PC-9 (cell line): ENCODE measurements around the gene DPEP1. TPM values are rescaled to one million over a fixed set of nuclear protein-coding genes. Genes with fewer than 3 reads are reported as not detected.
"Not testable (repeated sequence)": the region's sequence is repeated elsewhere in the genome, so short reads cannot be mapped to it uniquely, and the experiment has no call there.

Experiments used
- BruUV-seq: library from RNA; stranded (reverse); fragments of 400-500 nt; replicated peaks from 2 replicates; lab custom pipeline; 2021; lab: Mats Ljungman, UMichigan
- CTCF ChIA-PET: fragments of 300-600 bp; sonication (Branson Sonifier 250); formaldehyde crosslinking; loops from one replicate; lab custom pipeline; 2022; ENCODE audit warnings: antibody characterized with exemption; lab: Charles Lee
- POLR2A ChIA-PET: fragments of 300-600 bp; sonication (Branson Sonifier 250); formaldehyde crosslinking; loops from one replicate; lab custom pipeline; 2022; ENCODE audit warnings: antibody characterized with exemption; ENCODE audit not compliant: unreplicated experiment; lab: Charles Lee
- DNase-seq, 2 experiments: peaks; one replicate each; pipeline versions ENCODE4 v3.0.0 to v3.0.0-alpha.2; 2015 to 2022; ENCODE audit warnings: mixed read lengths in 1 of 2
- H2AFZ ChIP-seq: fragments of 200-600 bp; sonication (generic); 2 replicates; pipeline ENCODE4 v1.8.1; 2017; ENCODE audit warnings: antibody characterized with exemption
- H3F3A ChIP-seq: fragments of 200-600 bp; sonication (generic); 2 replicates; pipeline ENCODE4 v1.8.1; 2017; ENCODE audit warnings: antibody characterized with exemption, mild to moderate bottlenecking, low read depth; ENCODE audit not compliant: insufficient read depth
- H3K27ac ChIP-seq: fragments of 200-600 bp; sonication (generic); 2 replicates; pipeline ENCODE4 v1.6.1; 2016; ENCODE audit warnings: mixed run types
- H3K27me3 ChIP-seq: fragments of 200-600 bp; sonication (generic); 2 replicates; pipeline ENCODE4 v1.6.1; 2016; ENCODE audit warnings: low read depth, mixed run types; ENCODE audit not compliant: insufficient read depth
- H3K36me3 ChIP-seq: fragments of 200-600 bp; sonication (generic); 2 replicates; pipeline ENCODE4 v1.6.1; 2016; ENCODE audit warnings: low read depth, mixed run types
- H3K4me1 ChIP-seq: fragments of 200-600 bp; sonication (generic); replicated peaks from 2 replicates; pipeline ENCODE4 v1.6.1; 2016; ENCODE audit warnings: mixed run types; ENCODE audit not compliant: insufficient read depth
- H3K4me2 ChIP-seq: fragments of 200-600 bp; sonication (generic); 2 replicates; pipeline ENCODE4 v1.6.1; 2017; ENCODE audit warnings: mixed run types
- H3K4me3 ChIP-seq: fragments of 200-600 bp; sonication (generic); 2 replicates; pipeline ENCODE4 v1.6.1; 2016; ENCODE audit warnings: mixed run types
- H3K79me2 ChIP-seq: fragments of 200-600 bp; sonication (generic); 2 replicates; pipeline ENCODE4 v1.6.1; 2017; ENCODE audit warnings: low read depth, mixed run types
- H3K9me2 ChIP-seq: fragments of 200-600 bp; sonication (generic); 2 replicates; pipeline ENCODE4 v1.8.1; 2017; ENCODE audit warnings: mild to moderate bottlenecking; ENCODE audit not compliant: insufficient read depth
- H3K9me3 ChIP-seq: fragments of 200-600 bp; sonication (generic); 2 replicates; pipeline ENCODE4 v1.8.1; 2016; ENCODE audit warnings: low read depth; ENCODE audit not compliant: insufficient read depth
- H4K20me1 ChIP-seq: fragments of 200-600 bp; sonication (generic); 2 replicates; pipeline ENCODE4 v1.8.1; 2017; ENCODE audit not compliant: insufficient read depth
- EZH2 ChIP-seq: fragments of 200-600 bp; sonication (generic); IDR thresholded peaks from 2 replicates; pipeline ENCODE4 v1.8.0; 2017; ENCODE audit warnings: antibody characterized with exemption, low read depth
- intact Hi-C: fragments of 100-400 bp; cut with micrococcal nuclease; formaldehyde crosslinking; loops from one replicate; pipeline ENCODE4 v1.10.0; 2022; ENCODE audit not compliant: unreplicated experiment
- total RNA-seq: library from RNA; stranded (reverse); gene quantifications from 2 replicates; pipeline ENCODE4 v1.2.3, GENCODE V29; 2021
- TF ChIP-seq, protein P1 (sequence below): fragments of 200-600 bp; sonication (generic); conservative IDR thresholded peaks from 2 replicates; pipeline ENCODE4 v1.6.1; 2017; ENCODE audit warnings: mixed run types, antibody characterized with exemption, mild to moderate bottlenecking, moderate library complexity

The DPEP1 gene
- total RNA-seq, 1 experiment from 2014 or later = not detected

DNA sequence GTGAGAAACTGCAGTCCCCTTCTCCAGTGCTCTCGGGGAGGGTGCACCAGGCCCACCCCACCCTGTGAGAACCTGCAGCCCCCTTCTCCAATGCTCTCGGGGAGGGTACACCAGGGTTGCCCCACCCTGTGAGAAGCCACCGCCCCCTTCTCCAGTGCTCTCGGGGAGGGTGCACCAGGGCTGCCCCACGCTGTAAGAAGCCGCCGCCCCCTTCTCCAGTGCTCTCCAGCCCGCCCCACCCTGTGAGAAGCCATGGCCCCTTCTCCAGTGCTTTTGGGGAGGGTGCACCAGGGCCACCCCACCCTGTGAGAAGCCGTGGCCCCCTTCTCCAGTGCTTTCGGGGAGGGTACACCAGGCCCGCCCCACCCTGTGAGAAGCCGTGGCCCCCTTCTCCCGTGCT is 56.3 kb downstream of the DPEP1 start:
- BruUV-seq = no TSS peak
- ChIA-PET POLR2A (no interaction called here), CTCF (no interaction called here)
- intact Hi-C loops = no loop called here
- Histone ChIP-seq H3K9me3 (no peaks in the 10 kb centered on the region), H3K4me2 (no peak overlapping the region), H2AFZ (no peak overlapping the region), H4K20me1 (no peaks in the 10 kb centered on the region), H3K79me2 (no peaks in the 10 kb centered on the region), H3F3A (peaks cover 7% of the 10 kb centered on the region; the same call in 1 of the 2 replicates), H3K36me3 (no peaks in the 10 kb centered on the region), H3K27me3 (no peaks in the 10 kb centered on the region), H3K9me2 (no peaks in the 10 kb centered on the region), H3K4me3 (no peak overlapping the region), H3K27ac (no peak overlapping the region), H3K4me1 (0 out of 2 replicates have a peak, but pooled peaks cover 4% of the 10 kb centered on the region)
- TF ChIP-seq, protein P1, sequence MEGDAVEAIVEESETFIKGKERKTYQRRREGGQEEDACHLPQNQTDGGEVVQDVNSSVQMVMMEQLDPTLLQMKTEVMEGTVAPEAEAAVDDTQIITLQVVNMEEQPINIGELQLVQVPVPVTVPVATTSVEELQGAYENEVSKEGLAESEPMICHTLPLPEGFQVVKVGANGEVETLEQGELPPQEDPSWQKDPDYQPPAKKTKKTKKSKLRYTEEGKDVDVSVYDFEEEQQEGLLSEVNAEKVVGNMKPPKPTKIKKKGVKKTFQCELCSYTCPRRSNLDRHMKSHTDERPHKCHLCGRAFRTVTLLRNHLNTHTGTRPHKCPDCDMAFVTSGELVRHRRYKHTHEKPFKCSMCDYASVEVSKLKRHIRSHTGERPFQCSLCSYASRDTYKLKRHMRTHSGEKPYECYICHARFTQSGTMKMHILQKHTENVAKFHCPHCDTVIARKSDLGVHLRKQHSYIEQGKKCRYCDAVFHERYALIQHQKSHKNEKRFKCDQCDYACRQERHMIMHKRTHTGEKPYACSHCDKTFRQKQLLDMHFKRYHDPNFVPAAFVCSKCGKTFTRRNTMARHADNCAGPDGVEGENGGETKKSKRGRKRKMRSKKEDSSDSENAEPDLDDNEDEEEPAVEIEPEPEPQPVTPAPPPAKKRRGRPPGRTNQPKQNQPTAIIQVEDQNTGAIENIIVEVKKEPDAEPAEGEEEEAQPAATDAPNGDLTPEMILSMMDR = no peak
- DNase-seq = no peak

DNA sequence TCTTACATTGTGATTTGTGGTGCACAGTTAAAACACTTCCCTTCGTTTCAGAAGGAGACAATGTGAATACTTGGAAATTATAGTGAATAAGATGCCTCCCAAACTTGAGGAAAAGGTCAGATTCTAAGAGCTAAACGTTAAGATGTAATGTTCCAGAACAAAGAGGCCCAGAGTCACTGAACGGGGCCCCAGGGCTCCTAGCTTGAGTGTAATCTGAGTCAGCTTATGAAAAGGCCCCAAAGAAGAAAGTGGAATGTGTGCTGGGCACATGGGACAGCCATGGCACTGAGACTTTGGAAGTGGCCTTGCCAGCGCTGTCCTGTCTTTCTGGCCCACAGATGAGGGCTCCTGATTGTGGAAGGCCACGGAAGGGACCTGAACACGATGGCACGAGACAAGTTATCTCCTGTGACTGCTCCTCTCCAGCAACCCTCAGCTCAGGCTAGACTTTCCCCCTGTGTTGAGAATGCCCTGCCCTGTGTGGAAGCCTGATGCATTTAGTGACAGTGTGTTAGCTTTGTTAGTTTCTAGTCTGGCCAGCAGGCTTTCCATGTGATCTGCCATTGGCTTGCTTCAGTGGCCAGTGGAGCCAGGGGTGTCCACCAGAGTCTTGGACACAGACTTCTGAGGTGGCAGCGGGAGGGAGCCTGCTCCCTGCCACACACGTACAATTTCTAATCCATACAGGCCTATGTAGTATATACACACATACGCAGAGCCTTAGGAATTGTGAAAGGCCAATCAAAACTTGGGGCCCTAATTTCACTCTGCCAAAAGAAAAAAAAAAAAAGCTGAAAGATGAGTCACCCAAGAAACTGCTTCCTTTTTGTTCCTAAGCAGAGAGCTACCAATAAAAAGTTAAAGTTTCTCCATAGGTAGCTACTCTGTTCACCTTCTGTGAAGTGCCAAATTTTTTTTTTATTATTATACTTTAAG is 57.3 kb downstream of the DPEP1 start:
- Histone ChIP-seq H3F3A (peaks cover 7% of the 10 kb centered on the region; the same call in 1 of the 2 replicates), H3K9me3 (no peaks in the 10 kb centered on the region), H3K4me3 (no peak overlapping the region), H4K20me1 (no peaks in the 10 kb centered on the region), H3K27me3 (no peaks in the 10 kb centered on the region), H3K4me2 (no peak overlapping the region), H2AFZ (no peak overlapping the region), H3K36me3 (no peaks in the 10 kb centered on the region), H3K9me2 (no peaks in the 10 kb centered on the region), H3K79me2 (no peaks in the 10 kb centered on the region), H3K4me1 (0 out of 2 replicates have a peak, but pooled peaks cover 4% of the 10 kb centered on the region), H3K27ac (no peak overlapping the region)
- intact Hi-C loops = no loop called here
- ChIA-PET POLR2A (interaction anchor here (0.5 to 0.7 kb wide), 7 partner anchors 16 to 901 kb away, joined by 4 to 16 read pairs (median 6); partner anchors contain the start of genes CDK10 and TCF25), CTCF (interaction anchor here (0.6 kb wide), 4 partner anchors 57 to 1169 kb away, joined by 3 to 16 read pairs (median 4); partner anchors contain the start of gene DPEP1)
- TF ChIP-seq, protein P1 = no peak
- no peak for TF ChIP-seq EZH2
- no peak for DNase-seq
- no TSS peak for BruUV-seq

DNA sequence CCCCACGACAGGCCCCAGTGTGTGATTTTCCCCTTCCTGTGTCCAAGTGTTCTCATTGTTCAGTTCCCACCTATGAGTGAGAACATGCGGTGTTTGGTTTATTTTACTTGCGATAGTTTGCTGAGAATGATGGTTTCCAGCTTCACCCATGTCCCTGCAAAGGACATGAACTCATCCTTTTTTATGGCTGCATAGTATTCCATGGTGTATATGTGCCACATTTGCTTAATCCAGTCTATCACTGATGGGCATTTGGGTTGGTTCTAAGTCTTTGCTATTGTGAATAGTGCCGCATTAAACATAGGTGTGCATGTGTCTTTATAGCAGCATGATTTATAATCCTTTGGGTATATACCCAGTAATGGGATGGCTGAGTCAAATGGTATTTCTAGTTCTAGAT is 58.1 kb downstream of the DPEP1 start:
- POLR2A ChIA-PET = interaction anchor here (0.6 to 0.7 kb wide), 5 partner anchors 15 to 902 kb away, joined by 4 to 16 read pairs (median 6); partner anchors contain the start of gene CDK10
- CTCF ChIA-PET = interaction anchor here (0.6 kb wide), 4 partner anchors 58 to 1170 kb away, joined by 3 to 16 read pairs (median 4); partner anchors contain the start of gene DPEP1
- H3F3A ChIP-seq, H4K20me1 ChIP-seq, H2AFZ ChIP-seq, H3K4me3 ChIP-seq, BruUV-seq, H3K27ac ChIP-seq, H3K4me1 ChIP-seq, DNase-seq, H3K9me2 ChIP-seq, H3K9me3 ChIP-seq, H3K36me3 ChIP-seq, H3K79me2 ChIP-seq, H3K27me3 ChIP-seq, intact Hi-C loops, H3K4me2 ChIP-seq: not testable (repeated sequence)
